Neuronal stem cell (in vitro differentiated cells): ENCODE data around the gene SFMBT2.

Experiments
- DNase-seq: peaks from one replicate; pipeline ENCODE4 v3.0.0-alpha.2; 2013; ENCODE audit warnings: low spot score
- H2AFZ ChIP-seq: one replicate; pipeline ENCODE4 v1.6.1; 2013; ENCODE audit warnings: mild to moderate bottlenecking, low read length, inconsistent platforms
- H2AK5ac ChIP-seq: 2 replicates; pipeline ENCODE4 v1.6.1; 2013; ENCODE audit warnings: low read depth, mild to moderate bottlenecking, inconsistent platforms, low read length, moderate library complexity, mixed read lengths
- H2BK120ac ChIP-seq: 2 replicates; pipeline ENCODE4 v1.6.1; 2013; ENCODE audit warnings: low read depth, mild to moderate bottlenecking, inconsistent platforms, low read length, moderate library complexity, mixed read lengths
- H2BK12ac ChIP-seq: one replicate; pipeline ENCODE4 v1.6.1; 2013; ENCODE audit warnings: low read length, inconsistent platforms
- H2BK15ac ChIP-seq: 2 replicates; pipeline ENCODE4 v1.6.1; 2013; ENCODE audit warnings: mild to moderate bottlenecking, low read length, inconsistent platforms, mixed read lengths
- H2BK5ac ChIP-seq: one replicate; pipeline ENCODE4 v1.6.1; 2013; ENCODE audit warnings: inconsistent platforms, mild to moderate bottlenecking, low read length, moderate library complexity
- H3K14ac ChIP-seq: one replicate; pipeline ENCODE4 v1.6.1; 2013; ENCODE audit warnings: low read length, inconsistent platforms
- H3K18ac ChIP-seq: 2 replicates; pipeline ENCODE4 v1.6.1; 2013; ENCODE audit warnings: low read length, inconsistent platforms
- H3K23ac ChIP-seq: 2 replicates; pipeline ENCODE4 v1.6.1; 2013; ENCODE audit warnings: low read depth, mild to moderate bottlenecking, mixed read lengths, low read length, inconsistent platforms; ENCODE audit not compliant: poor library complexity
- H3K27ac ChIP-seq: replicated peaks from 3 replicates; pipeline ENCODE4 v1.5.1; 2013; ENCODE audit warnings: low read length, inconsistent platforms
- H3K27me3 ChIP-seq, 3 experiments: 2 replicates each; pipeline ENCODE4 v1.6.1; 2013; ENCODE audit warnings: low read length in 3 of 3, mild to moderate bottlenecking in 2 of 3, inconsistent platforms in 1 of 3, low read depth in 1 of 3, mixed read lengths in 1 of 3, moderate library complexity in 1 of 3; ENCODE audit not compliant: control insufficient read depth in 3 of 3, insufficient read depth in 3 of 3
- H3K36me3 ChIP-seq, 2 donors: replicated peaks in 1 of 2; 2 replicates each; pipeline ENCODE4 v1.6.1; 2013; ENCODE audit warnings: low read length in 2 of 2; ENCODE audit not compliant: control insufficient read depth in 2 of 2, insufficient read depth in 2 of 2
- H3K4ac ChIP-seq: 2 replicates; pipeline ENCODE4 v1.6.1; 2013; ENCODE audit warnings: inconsistent platforms, mild to moderate bottlenecking, low read length, moderate library complexity
- H3K4me1 ChIP-seq, 2 donors: 1 replicate in 1 of 2; 2 replicates in 1 of 2; pipeline ENCODE4 v1.6.1; 2013; ENCODE audit warnings: low read length in 2 of 2, low read depth in 1 of 2; ENCODE audit not compliant: control insufficient read depth in 2 of 2, insufficient read depth in 1 of 2
- H3K4me2 ChIP-seq: one replicate; pipeline ENCODE4 v1.6.1; 2013; ENCODE audit warnings: mild to moderate bottlenecking, low read length, inconsistent platforms; ENCODE audit not compliant: insufficient read depth, poor library complexity, severe bottlenecking
- H3K4me3 ChIP-seq, 2 donors: 2 replicates each; pipeline ENCODE4 v1.5.1; 2013; ENCODE audit warnings: low read length in 2 of 2, mild to moderate bottlenecking in 2 of 2, inconsistent platforms in 1 of 2, moderate library complexity in 1 of 2
- H3K79me1 ChIP-seq: one replicate; pipeline ENCODE4 v1.6.1; 2013; ENCODE audit warnings: low read depth, mild to moderate bottlenecking, inconsistent platforms, low read length, moderate library complexity
- H3K9ac ChIP-seq: one replicate; pipeline ENCODE4 v1.6.1; 2013; ENCODE audit warnings: mild to moderate bottlenecking, low read depth, low read length, inconsistent platforms; ENCODE audit not compliant: poor library complexity
- H3K9me3 ChIP-seq, 2 donors: replicated peaks in 1 of 2; 2 replicates each; pipeline versions ENCODE3 to v1.6.1; 2013; ENCODE audit warnings: low read length in 2 of 2, mild to moderate bottlenecking in 2 of 2, inconsistent platforms in 1 of 2, low read depth in 1 of 2, mixed read lengths in 1 of 2, moderate library complexity in 1 of 2; ENCODE audit not compliant: control insufficient read depth in 2 of 2, insufficient read depth in 1 of 2
- H4K8ac ChIP-seq: one replicate; pipeline ENCODE4 v1.6.1; 2013; ENCODE audit warnings: low read depth, mild to moderate bottlenecking, inconsistent platforms, low read length, moderate library complexity
- H4K91ac ChIP-seq: one replicate; pipeline ENCODE4 v1.6.1; 2013; ENCODE audit warnings: low read length, low read depth, mild to moderate bottlenecking, inconsistent platforms; ENCODE audit not compliant: poor library complexity
- WGBS, 2 donors: extraction: QIAGEN DNeasy Blood & Tissue Kit; methylation state at CpG; one replicate each; pipeline ENCODE4 v1.1.7; 2013; ENCODE audit warnings: missing lambda C conversion rate in 2 of 2, mixed read lengths in 1 of 2; ENCODE audit not compliant: insufficient read length in 2 of 2, insufficient replicate concordance in 1 of 2; ENCODE audit errors: extremely low coverage in 2 of 2; 5-methylcytosine and 5-hydroxymethylcytosine counted together

The SFMBT2 gene

DNA sequence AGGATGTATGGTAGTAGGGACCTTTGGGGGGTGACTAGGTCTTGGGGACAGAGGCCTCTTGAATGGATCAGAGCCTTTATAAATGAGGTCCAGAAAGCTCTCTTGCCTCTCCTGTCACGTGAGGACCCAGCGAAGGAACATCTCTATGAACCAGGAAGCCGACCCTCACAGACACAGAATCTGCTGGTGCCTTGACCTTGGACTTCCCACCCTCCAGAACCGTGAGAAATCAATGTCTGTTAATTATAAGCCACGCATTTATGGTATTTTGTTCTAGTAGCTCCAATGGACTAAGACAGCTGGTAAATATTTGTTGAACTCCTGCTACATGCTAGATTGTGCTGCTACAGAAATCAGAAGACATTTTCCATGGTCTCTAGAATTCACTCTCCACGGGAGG lies 276.9 kb downstream of the SFMBT2 start:
- H3K4ac ChIP-seq = no peak overlapping the region
- H2AK5ac ChIP-seq = no peak overlapping the region
- H3K23ac ChIP-seq = no peak overlapping the region
- no peaks in the 10 kb centered on the region for H3K36me3 ChIP-seq
- no peak overlapping the region for H3K4me3 ChIP-seq
- no peak overlapping the region for H3K4me2 ChIP-seq
- DNase-seq = no peak
- H3K14ac ChIP-seq = no peak overlapping the region
- no peak overlapping the region for H4K91ac ChIP-seq
- H3K27ac ChIP-seq = no peak overlapping the region
- no peaks in the 10 kb centered on the region for H3K79me1 ChIP-seq
- no peak overlapping the region for H4K8ac ChIP-seq
- H3K9ac ChIP-seq = no peak overlapping the region
- no peak overlapping the region for H2BK15ac ChIP-seq
- peaks cover 0 to 6% (median 0%) of the 10 kb centered on the region in 3 experiments for H3K27me3 ChIP-seq
- no peak overlapping the region for H2BK120ac ChIP-seq
- no CpG with 5 or more reads among the region's 6 CpGs for WGBS, 2 donors
- H3K9me3 ChIP-seq = no peaks in the 10 kb centered on the region
- no peak overlapping the region for H2BK5ac ChIP-seq
- H3K18ac ChIP-seq = no peak overlapping the region
- no peaks in the 10 kb centered on the region for H3K4me1 ChIP-seq
- H2BK12ac ChIP-seq = no peak overlapping the region
- no peak overlapping the region for H2AFZ ChIP-seq

GRCh38 chr10:7133278-7133677 lies 277.6 kb downstream of the SFMBT2 start:
- Histone ChIP-seq H2AK5ac (no peak overlapping the region), H3K27me3 (peaks cover 0 to 6% (median 0%) of the 10 kb centered on the region in 3 experiments), H2BK12ac (no peak overlapping the region), H3K4me3 (no peak overlapping the region), H3K79me1 (no peaks in the 10 kb centered on the region), H3K4me2 (no peak overlapping the region), H3K4ac (no peak overlapping the region), H3K18ac (no peak overlapping the region), H3K27ac (no peak overlapping the region), H3K14ac (no peak overlapping the region), H3K23ac (no peak overlapping the region), H3K36me3 (no peaks in the 10 kb centered on the region), H4K91ac (no peak overlapping the region), H3K4me1 (no peaks in the 10 kb centered on the region), H3K9ac (no peak overlapping the region), H2BK5ac (no peak overlapping the region), H2BK15ac (no peak overlapping the region), H3K9me3 (no peaks in the 10 kb centered on the region), H4K8ac (no peak overlapping the region), H2AFZ (no peak overlapping the region), H2BK120ac (no peak overlapping the region)
- DNase-seq = no peak
- no CpG with 5 or more reads among the region's 11 CpGs for WGBS, 2 donors

GRCh38 chr10:7130191-7130911 lies 280.5 kb downstream of the SFMBT2 start:
- Histone ChIP-seq H2AK5ac (no peak overlapping the region), H3K9ac (no peak overlapping the region)
- WGBS, 2 donors = no CpG with 5 or more reads among the region's 11 CpGs

DNA sequence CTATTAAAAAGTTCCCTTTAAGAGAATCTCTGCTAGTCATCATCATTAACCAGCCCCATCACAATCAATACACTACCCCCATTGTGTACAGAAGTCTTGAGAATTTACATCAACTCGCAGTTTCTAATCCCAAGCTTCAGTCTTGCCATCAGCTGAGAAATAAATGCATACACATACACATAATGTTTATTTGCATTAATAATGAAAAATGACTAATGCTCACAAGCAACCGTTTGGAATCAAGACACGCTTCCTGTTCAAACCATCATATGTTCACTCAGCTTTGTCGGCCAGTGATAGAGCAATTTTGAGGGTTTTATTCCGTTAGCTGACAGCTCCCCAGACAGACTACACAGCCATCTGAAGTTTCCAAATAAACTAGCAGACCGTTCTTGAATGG lies 287.1 kb downstream of the SFMBT2 start:
- H2AK5ac ChIP-seq = no peak overlapping the region
- H4K91ac ChIP-seq = no peak overlapping the region
- H3K27ac ChIP-seq = no peak overlapping the region
- no peak overlapping the region for H3K23ac ChIP-seq
- no peak for DNase-seq
- H3K4me1 ChIP-seq = no peaks in the 10 kb centered on the region
- no peaks in the 10 kb centered on the region for H3K36me3 ChIP-seq
- H4K8ac ChIP-seq = no peak overlapping the region
- H3K27me3 ChIP-seq = no peaks in the 10 kb centered on the region
- H3K18ac ChIP-seq = no peak overlapping the region
- no peak overlapping the region for H3K4me2 ChIP-seq
- H2BK12ac ChIP-seq = no peak overlapping the region
- no peaks in the 10 kb centered on the region for H3K9me3 ChIP-seq
- H3K14ac ChIP-seq = no peak overlapping the region
- no peak overlapping the region for H3K4ac ChIP-seq
- no peak overlapping the region for H2BK120ac ChIP-seq
- H2BK15ac ChIP-seq = no peak overlapping the region
- no CpG with 5 or more reads among the region's 6 CpGs for WGBS, 2 donors
- no peak overlapping the region for H3K4me3 ChIP-seq
- no peak overlapping the region for H3K9ac ChIP-seq
- no peaks in the 10 kb centered on the region for H3K79me1 ChIP-seq
- H2BK5ac ChIP-seq = no peak overlapping the region
- H2AFZ ChIP-seq = no peak overlapping the region

More at GRCh38 chr10:7130191-7130911, 280.5 kb downstream of the SFMBT2 start:
- Histone ChIP-seq H3K4me2 (no peak overlapping the region), H3K4me3 (no peak overlapping the region), H3K79me1 (no peaks in the 10 kb centered on the region), H3K23ac (no peak overlapping the region), H3K4ac (no peak overlapping the region), H3K27ac (no peak overlapping the region), H3K36me3 (no peaks in the 10 kb centered on the region), H4K91ac (no peak overlapping the region), H3K14ac (no peak overlapping the region), H2AFZ (no peak overlapping the region), H2BK120ac (no peak overlapping the region), H2BK12ac (no peak overlapping the region), H3K4me1 (no peaks in the 10 kb centered on the region), H4K8ac (no peak overlapping the region), H2BK5ac (no peak overlapping the region), H3K27me3 (peaks cover 0 to 6% (median 0%) of the 10 kb centered on the region in 3 experiments), H3K18ac (no peak overlapping the region), H3K9me3 (no peaks in the 10 kb centered on the region), H2BK15ac (no peak overlapping the region)
- DNase-seq = no peak
